Measurements from ENCODE around the gene NIPAL3. TPM values are rescaled to one million over a fixed set of nuclear protein-coding genes. Genes with fewer than 3 reads are reported as not detected.
A peak's percentile ranks its signal among the peaks of the same experiment; 100 is the strongest.

The NIPAL3 gene
- total RNA-seq, 1 donor from 2014 or later = 13.1 TPM

DNA sequence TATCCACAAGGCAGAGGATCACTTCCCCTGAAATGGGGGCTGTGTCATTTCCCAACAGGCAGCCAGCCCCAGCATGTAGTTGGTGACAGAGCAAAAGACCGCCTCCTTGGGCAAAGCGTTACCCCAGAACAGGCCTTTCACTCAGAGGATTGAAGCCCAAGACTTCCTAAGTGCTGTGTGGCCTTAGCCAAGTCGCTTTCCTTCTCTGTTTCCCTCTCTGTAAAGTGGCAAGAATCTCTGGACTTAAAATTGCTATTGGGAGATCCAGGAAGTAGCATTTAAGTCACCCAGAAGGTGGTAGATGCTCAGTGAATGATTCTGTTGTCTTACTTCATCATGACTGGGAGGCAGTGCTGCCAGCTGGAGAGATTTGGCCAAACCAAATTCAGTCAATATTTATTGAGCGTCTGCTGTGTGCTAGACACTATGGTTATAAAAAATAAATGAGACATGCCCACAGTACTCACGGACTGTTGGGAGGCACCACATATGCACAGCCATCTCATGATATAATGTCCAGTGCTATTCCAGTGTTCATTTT, 35.3 kb downstream of the NIPAL3 start:
- TF ChIP-seq, protein P1, sequence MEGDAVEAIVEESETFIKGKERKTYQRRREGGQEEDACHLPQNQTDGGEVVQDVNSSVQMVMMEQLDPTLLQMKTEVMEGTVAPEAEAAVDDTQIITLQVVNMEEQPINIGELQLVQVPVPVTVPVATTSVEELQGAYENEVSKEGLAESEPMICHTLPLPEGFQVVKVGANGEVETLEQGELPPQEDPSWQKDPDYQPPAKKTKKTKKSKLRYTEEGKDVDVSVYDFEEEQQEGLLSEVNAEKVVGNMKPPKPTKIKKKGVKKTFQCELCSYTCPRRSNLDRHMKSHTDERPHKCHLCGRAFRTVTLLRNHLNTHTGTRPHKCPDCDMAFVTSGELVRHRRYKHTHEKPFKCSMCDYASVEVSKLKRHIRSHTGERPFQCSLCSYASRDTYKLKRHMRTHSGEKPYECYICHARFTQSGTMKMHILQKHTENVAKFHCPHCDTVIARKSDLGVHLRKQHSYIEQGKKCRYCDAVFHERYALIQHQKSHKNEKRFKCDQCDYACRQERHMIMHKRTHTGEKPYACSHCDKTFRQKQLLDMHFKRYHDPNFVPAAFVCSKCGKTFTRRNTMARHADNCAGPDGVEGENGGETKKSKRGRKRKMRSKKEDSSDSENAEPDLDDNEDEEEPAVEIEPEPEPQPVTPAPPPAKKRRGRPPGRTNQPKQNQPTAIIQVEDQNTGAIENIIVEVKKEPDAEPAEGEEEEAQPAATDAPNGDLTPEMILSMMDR (IDR thresholded peaks at IDR 0.05; ENCODE audit: unreplicated experiment) = no peak
- peaks cover 11% of the 10 kb centered on the region for H3K36me3 Mint-ChIP-seq (ENCODE audit: insufficient read depth)
- H3K4me1 Mint-ChIP-seq (ENCODE audit: low read depth) = no peaks in the 10 kb centered on the region
- no peaks in the 10 kb centered on the region for H3K9me3 Mint-ChIP-seq (ENCODE audit: low read depth)
- no peak for DNase-seq (ENCODE audit: low spot score, unreplicated experiment)
- peak overlapping the region; percentile 51 for H3K27ac Mint-ChIP-seq
- no peaks in the 10 kb centered on the region for H3K27me3 Mint-ChIP-seq
- H3K4me3 Mint-ChIP-seq (ENCODE audit: low read depth) = no peak overlapping the region

DNA sequence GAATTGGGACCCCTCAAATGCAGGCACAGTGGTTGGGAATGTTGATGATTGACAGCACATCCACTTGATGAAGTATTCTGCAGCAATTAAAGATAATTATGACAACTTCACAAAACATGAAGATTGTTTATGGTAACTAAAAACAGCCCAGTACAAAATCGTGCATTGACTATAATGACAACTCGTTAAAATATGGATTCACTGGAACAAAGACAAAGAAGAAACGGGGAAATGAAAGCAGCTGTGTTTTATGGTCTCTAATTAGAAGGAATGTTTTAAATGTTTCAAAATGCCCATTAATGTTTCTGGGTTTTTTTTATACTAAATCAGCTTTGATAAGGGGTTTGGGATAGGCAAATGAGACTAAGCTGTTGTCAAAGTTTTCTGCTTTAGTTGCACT, 36.1 kb downstream of the NIPAL3 start:
- Mint-ChIP-seq H3K36me3 (ENCODE audit: insufficient read depth) (peaks cover 8% of the 10 kb centered on the region), H3K4me1 (ENCODE audit: low read depth) (no peaks in the 10 kb centered on the region), H3K9me3 (ENCODE audit: low read depth) (no peaks in the 10 kb centered on the region), H3K4me3 (ENCODE audit: low read depth) (no peak overlapping the region), H3K27ac (no peak overlapping the region), H3K27me3 (no peaks in the 10 kb centered on the region)
- TF ChIP-seq, protein P1 (IDR thresholded peaks at IDR 0.05; ENCODE audit: unreplicated experiment) = no peak
- DNase-seq (ENCODE audit: low spot score, unreplicated experiment) = no peak

DNA sequence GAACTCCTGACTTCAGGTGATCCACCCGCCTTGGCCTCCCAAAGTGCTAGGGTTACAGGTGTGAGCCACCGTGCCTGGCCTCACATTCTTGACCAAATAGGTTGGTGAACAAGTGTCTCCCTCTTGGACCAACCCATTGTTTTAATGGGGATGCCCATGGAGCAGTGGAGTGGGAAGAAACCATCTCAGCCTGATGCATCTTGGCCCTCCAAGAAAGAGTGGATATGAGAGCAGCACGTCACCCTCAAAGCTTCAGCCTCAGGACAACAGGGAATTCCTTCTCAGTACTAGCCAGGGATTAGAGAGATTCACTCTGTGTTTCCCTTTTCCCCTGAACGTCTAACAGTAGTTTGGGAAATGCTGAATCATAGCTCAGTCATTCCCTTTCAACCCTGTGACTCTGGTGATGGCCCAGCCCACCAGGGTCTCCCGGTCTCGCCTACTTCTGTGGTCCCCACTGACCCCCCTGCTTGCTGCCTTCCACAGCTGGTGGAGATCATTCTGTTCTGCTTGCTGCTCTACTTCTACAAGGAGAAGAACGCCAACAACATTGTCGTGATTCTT, 37.4 kb downstream of the NIPAL3 start:
- Mint-ChIP-seq H3K4me3 (ENCODE audit: low read depth) (no peak overlapping the region), H3K27me3 (no peaks in the 10 kb centered on the region), H3K36me3 (ENCODE audit: insufficient read depth) (peaks cover 9% of the 10 kb centered on the region), H3K27ac (no peak overlapping the region), H3K4me1 (ENCODE audit: low read depth) (no peaks in the 10 kb centered on the region), H3K9me3 (ENCODE audit: low read depth) (no peaks in the 10 kb centered on the region)
- TF ChIP-seq, protein P1 (IDR thresholded peaks at IDR 0.05; ENCODE audit: unreplicated experiment) = no peak
- DNase-seq (ENCODE audit: low spot score, unreplicated experiment) = no peak

DNA sequence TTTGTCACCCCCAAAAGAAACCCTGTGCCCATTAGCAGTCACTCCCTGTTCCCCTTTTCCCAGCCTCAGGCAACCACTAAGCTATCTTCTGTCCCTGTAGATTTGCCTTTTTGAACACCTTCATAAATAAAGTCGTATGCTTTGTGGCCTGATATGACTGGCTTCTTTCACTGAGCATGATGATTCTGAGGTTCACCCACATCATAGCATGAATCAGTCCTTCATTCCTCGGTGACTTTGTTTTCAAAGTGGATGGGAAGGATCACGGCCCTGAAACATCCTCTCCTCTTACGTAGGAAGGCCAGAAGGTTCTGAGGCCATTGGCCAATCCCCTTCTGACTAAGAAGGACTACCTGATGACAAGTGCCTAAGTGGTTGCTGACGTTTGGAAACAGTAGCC, 39.1 kb downstream of the NIPAL3 start:
- no peaks in the 10 kb centered on the region for H3K9me3 Mint-ChIP-seq (ENCODE audit: low read depth)
- no peak overlapping the region for H3K4me3 Mint-ChIP-seq (ENCODE audit: low read depth)
- H3K27ac Mint-ChIP-seq = no peak overlapping the region
- H3K4me1 Mint-ChIP-seq (ENCODE audit: low read depth) = no peaks in the 10 kb centered on the region
- no peaks in the 10 kb centered on the region for H3K27me3 Mint-ChIP-seq
- TF ChIP-seq, protein P1 (IDR thresholded peaks at IDR 0.05; ENCODE audit: unreplicated experiment) = no peak
- no peak for DNase-seq (ENCODE audit: low spot score, unreplicated experiment)
- peaks cover 10% of the 10 kb centered on the region for H3K36me3 Mint-ChIP-seq (ENCODE audit: insufficient read depth)

DNA sequence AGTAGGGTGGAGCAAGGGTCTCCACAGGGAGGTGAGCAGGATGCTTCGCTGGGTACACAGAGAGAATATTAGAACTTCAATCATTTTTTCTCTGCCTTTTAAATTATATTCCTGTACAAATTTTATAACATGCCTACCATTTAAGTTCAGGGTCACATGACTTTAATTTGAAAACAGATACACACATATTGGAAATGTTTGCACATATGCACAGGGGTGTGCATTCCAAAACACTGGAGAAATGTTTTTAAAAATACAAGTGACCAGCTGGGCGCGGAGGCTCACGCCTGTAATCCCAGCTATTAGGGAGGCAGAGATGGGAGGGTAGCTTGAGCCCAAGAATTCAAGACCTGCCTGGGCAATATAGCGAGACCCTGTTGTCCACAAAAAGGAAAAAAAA, 39.7 kb downstream of the NIPAL3 start:
- Mint-ChIP-seq H3K4me1 (ENCODE audit: low read depth) (no peaks in the 10 kb centered on the region), H3K4me3 (ENCODE audit: low read depth) (no peak overlapping the region), H3K36me3 (ENCODE audit: insufficient read depth) (peaks cover 10% of the 10 kb centered on the region), H3K9me3 (ENCODE audit: low read depth) (no peaks in the 10 kb centered on the region), H3K27ac (no peak overlapping the region), H3K27me3 (no peaks in the 10 kb centered on the region)
- no peak for DNase-seq (ENCODE audit: low spot score, unreplicated experiment)
- TF ChIP-seq, protein P1 (IDR thresholded peaks at IDR 0.05; ENCODE audit: unreplicated experiment) = no peak
